DOHH2 (cell line): ENCODE results near the gene FIBCD1.

ENCODE experiments used
- CTCF ChIP-seq: fragments of 200-600 bp; sonication (generic); IDR thresholded peaks from one replicate; pipeline ENCODE4 v1.5.1; 2014; ENCODE audit warnings: antibody characterized with exemption, mild to moderate bottlenecking, low read depth, low read length; ENCODE audit not compliant: poor library complexity, severe bottlenecking
- EZH2phosphoT487 ChIP-seq: fragments of 200-600 bp; sonication (generic); IDR thresholded peaks from 2 replicates; pipeline ENCODE4 v1.6.1; 2017; ENCODE audit warnings: borderline replicate concordance, mild to moderate bottlenecking, antibody characterized with exemption, low read length, moderate library complexity, mixed read lengths

GRCh38 chr9:130970855-130971254 is 31.8 kb upstream of the FIBCD1 start:
- TF ChIP-seq CTCF (no peak), EZH2phosphoT487 (no peak)
